ENCODE data around the gene RNF213. TPM values are rescaled to one million over a fixed set of nuclear protein-coding genes. Genes with fewer than 3 reads are reported as not detected.

RNF213 gene
- total and polyA plus RNA-seq, 8 donors: 21.9 to 94.7 (median 37.8) TPM

GRCh38 chr17:80384078-80384960, 123.7 kb downstream of the RNF213 start:
- intact Hi-C loops (cut with DNase I): loop anchor here in 1 of 3 donors (10.0 kb wide), 1 partner anchor 60 kb away; no protein-coding TSS in a partner anchor
- H3K9me3 ChIP-seq: no peaks in the 10 kb centered on the region
- no peak for FAIRE-seq
- H3K27me3 ChIP-seq: no peaks in the 10 kb centered on the region
- H3K36me3 ChIP-seq: peaks cover 3 to 82% (median 28%) of the 10 kb centered on the region in 3 donors
- no peak for DNase-seq
- H3K4me3 ChIP-seq: no peak overlapping the region
- TF ChIP-seq CTCF (IDR thresholded peaks at IDR 0.05): no peak
- no peaks in the 10 kb centered on the region for H3K4me1 ChIP-seq
- no peak overlapping the region for H3K27ac ChIP-seq
- 82 to 87% methylated on average over 24 of the region's 24 CpGs for WGBS, 2 donors
- ATAC-seq: no peak

- no peak overlapping the region for H3K4me3 ChIP-seq
- no peaks in the 10 kb centered on the region for H3K9me3 ChIP-seq
- 86 to 92% methylated on average over 9 of the region's 9 CpGs for WGBS, 2 donors
- FAIRE-seq: no peak
- intact Hi-C loops (cut with DNase I): loop anchor here in 1 of 3 donors (10.0 kb wide), 1 partner anchor 60 kb away; no protein-coding TSS in a partner anchor
- no peak overlapping the region for H3K27ac ChIP-seq
- TF ChIP-seq CTCF (IDR thresholded peaks at IDR 0.05): no peak
- no peak for DNase-seq
- H3K36me3 ChIP-seq: peaks cover 3 to 83% (median 36%) of the 10 kb centered on the region in 3 donors
- H3K27me3 ChIP-seq: no peaks in the 10 kb centered on the region
- H3K4me1 ChIP-seq: no peaks in the 10 kb centered on the region
- ATAC-seq: no peak
Observed at GRCh38 chr17:80385046-80385445, 124.4 kb downstream of the RNF213 start.

- Histone ChIP-seq H3K36me3 (peaks cover 3 to 78% (median 40%) of the 10 kb centered on the region in 3 donors), H3K9me3 (no peaks in the 10 kb centered on the region), H3K27me3 (no peaks in the 10 kb centered on the region), H3K27ac (no peak overlapping the region), H3K4me3 (no peak overlapping the region), H3K4me1 (no peaks in the 10 kb centered on the region)
- TF ChIP-seq CTCF (IDR thresholded peaks at IDR 0.05): no peak
- ATAC-seq: no peak
- DNase-seq: no peak
- intact Hi-C loops (cut with DNase I): loop anchor here in 1 of 3 donors (10.0 kb wide), 1 partner anchor 62 kb away; no protein-coding TSS in a partner anchor
- WGBS, 2 donors: 92 to 95% methylated on average over 14 of the region's 14 CpGs
- FAIRE-seq: no peak
Observed at GRCh38 chr17:80386341-80386740, 125.7 kb downstream of the RNF213 start.

GRCh38 chr17:80387071-80387470, 126.4 kb downstream of the RNF213 start:
- Histone ChIP-seq H3K27me3 (no peaks in the 10 kb centered on the region), H3K4me3 (no peak overlapping the region), H3K27ac (no peak overlapping the region), H3K36me3 (peaks cover 0 to 72% (median 33%) of the 10 kb centered on the region in 3 donors), H3K9me3 (no peaks in the 10 kb centered on the region), H3K4me1 (no peaks in the 10 kb centered on the region)
- 91 to 94% methylated on average over 7 of the region's 7 CpGs for WGBS, 2 donors
- intact Hi-C loops (cut with DNase I): loop anchor here in 1 of 3 donors (10.0 kb wide), 1 partner anchor 62 kb away; no protein-coding TSS in a partner anchor
- no peak for ATAC-seq
- no peak for DNase-seq
- FAIRE-seq: no peak
- no peak for TF ChIP-seq CTCF (IDR thresholded peaks at IDR 0.05)
